WTC11 (cell line): Measurements from ENCODE around the gene GLT1D1. TPM values are rescaled to one million over a fixed set of nuclear protein-coding genes. Genes with fewer than 3 reads are reported as not detected.

Experiments used
- ATAC-seq: fragments of 200-7000 bp; cut with Tn5 transposase; 2 replicates; pipeline ENCODE4 v1.10.0; 2021; ENCODE audit warnings: mild to moderate bottlenecking, moderate library complexity
- CTCF ChIA-PET: fragments of 300-600 bp; sonication (Branson Sonifier 250); formaldehyde crosslinking; loops from one replicate; lab custom pipeline; 2021; ENCODE audit warnings: antibody characterized with exemption; lab: Charles Lee
- POLR2A ChIA-PET: fragments of 350-600 bp; sonication (Branson Sonifier 250); formaldehyde crosslinking; loops from one replicate; lab custom pipeline; 2021; ENCODE audit warnings: antibody characterized with exemption; lab: Charles Lee
- DNase-seq: peaks from one replicate; pipeline ENCODE4 v3.0.0; 2021; ENCODE audit warnings: low spot score
- H3K27ac Mint-ChIP-seq: 2 replicates; pipeline ENCODE4 v1.8.0; 2021; ENCODE audit warnings: mixed read lengths
- H3K27me3 Mint-ChIP-seq: 2 replicates; pipeline ENCODE4 v1.8.0; 2021; ENCODE audit warnings: low read depth, mild to moderate bottlenecking, moderate library complexity, mixed read lengths
- H3K36me3 Mint-ChIP-seq: 2 replicates; pipeline ENCODE4 v1.8.0; 2021; ENCODE audit warnings: mixed read lengths
- H3K4me1 Mint-ChIP-seq: 2 replicates; pipeline ENCODE4 v1.8.0; 2022; ENCODE audit warnings: mixed read lengths
- H3K4me3 Mint-ChIP-seq: 2 replicates; pipeline ENCODE4 v1.8.0; 2021; ENCODE audit warnings: mild to moderate bottlenecking, moderate library complexity, mixed read lengths
- H3K9me3 Mint-ChIP-seq: 2 replicates; pipeline ENCODE4 v1.8.0; 2021; ENCODE audit warnings: mixed read lengths
- ARID4B ChIP-seq: sonication (generic); formaldehyde crosslinking; IDR thresholded peaks from 2 replicates; pipeline ENCODE4 v1.8.0; 2023; ENCODE audit warnings: missing genetic modification reagents, mild to moderate bottlenecking, borderline replicate concordance
- ATF1 ChIP-seq: sonication (generic); formaldehyde crosslinking; IDR thresholded peaks from 2 replicates; pipeline ENCODE4 v1.8.1; 2023; ENCODE audit warnings: mild to moderate bottlenecking, moderate library complexity, missing genetic modification reagents
- ATF6 ChIP-seq: sonication (generic); formaldehyde crosslinking; IDR thresholded peaks from 2 replicates; pipeline ENCODE4 v1.8.1; 2023; ENCODE audit warnings: mild to moderate bottlenecking, missing genetic modification reagents
- CREM ChIP-seq: sonication (generic); formaldehyde crosslinking; IDR thresholded peaks from 2 replicates; pipeline ENCODE4 v1.8.1; 2022; ENCODE audit warnings: mild to moderate bottlenecking, missing genetic modification reagents, moderate library complexity
- FOXP1 ChIP-seq: sonication (generic); formaldehyde crosslinking; IDR thresholded peaks from 2 replicates; pipeline ENCODE4 v1.8.0; 2022; ENCODE audit warnings: missing genetic modification reagents, mild to moderate bottlenecking, moderate library complexity, borderline replicate concordance
- GABPB1 ChIP-seq: sonication (generic); formaldehyde crosslinking; IDR thresholded peaks from 2 replicates; pipeline ENCODE4 v1.8.1; 2023; ENCODE audit warnings: mild to moderate bottlenecking, missing genetic modification reagents
- GRHL2 ChIP-seq: fragments of 250-450 bp; sonication (Bioruptor Pico); IDR thresholded peaks from 2 replicates; pipeline ENCODE4 v1.8.0; 2022; ENCODE audit warnings: mild to moderate bottlenecking, moderate library complexity; ENCODE audit not compliant: insufficient replicate concordance, severe bottlenecking
- NFYB ChIP-seq: sonication (generic); formaldehyde crosslinking; conservative IDR thresholded peaks from 2 replicates; pipeline ENCODE4 v1.8.0; 2022; ENCODE audit warnings: low read depth, missing genetic modification reagents
- NR1H2 ChIP-seq: sonication (generic); formaldehyde crosslinking; IDR thresholded peaks from 2 replicates; pipeline ENCODE4 v1.9.0; 2021; ENCODE audit warnings: mild to moderate bottlenecking, moderate library complexity, missing genetic modification reagents
- NR3C1 ChIP-seq: sonication (generic); formaldehyde crosslinking; conservative IDR thresholded peaks from 2 replicates; pipeline ENCODE4 v1.8.1; 2023; ENCODE audit warnings: low read depth, mild to moderate bottlenecking, missing genetic modification reagents
- SMAD3 ChIP-seq: sonication (generic); formaldehyde crosslinking; IDR thresholded peaks from 2 replicates; pipeline ENCODE4 v1.8.0; 2022; ENCODE audit warnings: missing genetic modification reagents, mild to moderate bottlenecking, borderline replicate concordance
- TEAD1 ChIP-seq: sonication (generic); formaldehyde crosslinking; IDR thresholded peaks from 2 replicates; pipeline ENCODE4 v1.8.0; 2022; ENCODE audit warnings: mild to moderate bottlenecking, missing genetic modification reagents
- USF1 ChIP-seq: sonication (generic); formaldehyde crosslinking; IDR thresholded peaks from 2 replicates; pipeline ENCODE4 v1.8.0; 2022; ENCODE audit warnings: mild to moderate bottlenecking, missing genetic modification reagents
- ZBTB43 ChIP-seq: sonication (generic); formaldehyde crosslinking; IDR thresholded peaks from 2 replicates; pipeline ENCODE4 v1.8.1; 2023; ENCODE audit warnings: mild to moderate bottlenecking, missing genetic modification reagents
- ZMAT4 ChIP-seq: fragments of 250-450 bp; sonication (Bioruptor Pico); IDR thresholded peaks from 2 replicates; pipeline ENCODE4 v1.9.0; 2021; ENCODE audit warnings: mild to moderate bottlenecking
- ZNF138 ChIP-seq: sonication (generic); formaldehyde crosslinking; conservative IDR thresholded peaks from 2 replicates; pipeline ENCODE4 v1.8.1; 2022; ENCODE audit warnings: mild to moderate bottlenecking, moderate library complexity, missing genetic modification reagents
- ZNF396 ChIP-seq: fragments of 250-450 bp; sonication (Bioruptor Pico); IDR thresholded peaks from 2 replicates; pipeline ENCODE4 v1.8.0; 2021; ENCODE audit warnings: mild to moderate bottlenecking, moderate library complexity, borderline replicate concordance
- ZNF416 ChIP-seq: fragments of 250-450 bp; sonication (Bioruptor Pico); IDR thresholded peaks from 2 replicates; pipeline ENCODE4 v1.9.0; 2021; ENCODE audit warnings: mild to moderate bottlenecking, inconsistent platforms
- ZNF532 ChIP-seq: fragments of 250-450 bp; sonication (Bioruptor Pico); IDR thresholded peaks from 2 replicates; pipeline ENCODE4 v1.9.0; 2021; ENCODE audit warnings: mild to moderate bottlenecking, borderline replicate concordance
- total RNA-seq: library from RNA; stranded (reverse); gene quantifications from 3 replicates; pipeline ENCODE4 v1.2.3, GENCODE V29; 2021
- TF ChIP-seq, protein P1 (sequence below): sonication (generic); formaldehyde crosslinking; IDR thresholded peaks from 2 replicates; pipeline ENCODE4 v1.8.1; 2023; ENCODE audit warnings: mild to moderate bottlenecking, missing genetic modification reagents, moderate library complexity

The GLT1D1 gene
- total RNA-seq, 1 experiment from 2014 or later = 1.5 TPM

DNA sequence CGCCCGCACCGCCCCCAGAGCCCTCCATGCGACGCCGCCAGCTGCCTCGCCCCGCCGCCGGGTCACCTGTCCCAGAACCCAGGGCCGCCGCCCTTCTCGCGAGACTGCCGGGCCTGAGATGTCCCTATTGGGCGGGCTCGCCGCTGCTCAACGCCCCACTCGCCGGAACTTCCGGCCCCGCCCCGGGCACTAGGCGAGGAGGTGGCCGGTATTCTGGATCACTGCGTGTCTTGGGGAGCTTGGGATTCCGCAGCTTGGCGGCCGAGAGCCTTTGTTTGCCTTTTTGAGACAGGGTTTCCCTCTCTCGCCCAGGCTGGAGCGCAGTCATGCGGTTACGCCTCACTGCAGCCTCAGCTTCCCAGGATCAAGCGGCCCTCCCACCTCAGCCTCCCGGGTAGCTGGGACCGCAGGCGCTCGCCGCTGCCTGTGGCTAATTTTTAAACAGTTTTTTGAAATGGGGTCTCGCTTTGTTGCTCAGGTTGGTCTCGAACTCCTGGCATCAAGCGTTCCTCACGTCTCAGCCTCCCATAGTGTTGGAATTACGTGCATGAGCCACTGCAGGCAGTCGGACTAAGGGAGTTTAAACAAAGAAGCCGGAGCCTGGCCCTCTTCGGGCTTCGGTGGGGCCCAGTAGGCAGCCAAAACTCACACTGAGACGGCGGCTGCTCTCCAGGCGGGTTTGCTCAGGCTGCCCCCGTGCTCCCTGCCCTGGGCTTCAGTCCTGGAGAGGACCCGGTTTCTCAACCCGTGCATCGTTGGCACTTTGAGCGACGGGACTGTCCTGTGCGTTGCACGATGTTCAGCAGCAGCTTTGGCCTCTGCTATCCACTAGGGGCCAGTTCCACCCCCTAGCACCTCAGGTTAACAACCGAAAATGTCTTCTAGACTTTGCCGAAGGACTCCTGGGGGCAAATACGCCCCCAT lies 29.1 kb upstream of the GLT1D1 start, which contains the start of gene SLC15A4 (continued):
- TF ChIP-seq, protein P1, sequence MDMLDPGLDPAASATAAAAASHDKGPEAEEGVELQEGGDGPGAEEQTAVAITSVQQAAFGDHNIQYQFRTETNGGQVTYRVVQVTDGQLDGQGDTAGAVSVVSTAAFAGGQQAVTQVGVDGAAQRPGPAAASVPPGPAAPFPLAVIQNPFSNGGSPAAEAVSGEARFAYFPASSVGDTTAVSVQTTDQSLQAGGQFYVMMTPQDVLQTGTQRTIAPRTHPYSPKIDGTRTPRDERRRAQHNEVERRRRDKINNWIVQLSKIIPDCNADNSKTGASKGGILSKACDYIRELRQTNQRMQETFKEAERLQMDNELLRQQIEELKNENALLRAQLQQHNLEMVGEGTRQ (CRISPR knock-in tag) = peak; percentile 72
- no peak for TF ChIP-seq FOXP1 (CRISPR knock-in tag)
- TF ChIP-seq USF1 (CRISPR knock-in tag) = peak; percentile 49; the same call in 1 of the 2 replicates
- no peak for TF ChIP-seq ZNF396 (CRISPR knock-in tag)
- peak; percentile 76 for TF ChIP-seq GABPB1 (CRISPR knock-in tag)
- no peak for TF ChIP-seq NR1H2 (CRISPR knock-in tag)
- peak; percentile 66 for TF ChIP-seq NFYB (CRISPR knock-in tag)
- 0 out of 2 replicates have a peak, but pooled peaks have one; percentile 28 for TF ChIP-seq ZNF416 (CRISPR knock-in tag)

- Mint-ChIP-seq H3K36me3 (peaks cover 55% of the 10 kb centered on the region), H3K27ac (no peak overlapping the region), H3K9me3 (peaks cover 44% of the 10 kb centered on the region), H3K4me3 (no peak overlapping the region), H3K4me1 (peaks cover 8% of the 10 kb centered on the region), H3K27me3 (peaks cover 6% of the 10 kb centered on the region)
- ChIA-PET CTCF (no interaction called here), POLR2A (no interaction called here)
- ATAC-seq (no peak), DNase-seq (no peak)
- TF ChIP-seq ZBTB43 (CRISPR knock-in tag) = no peak
- no peak for TF ChIP-seq SMAD3
- TF ChIP-seq ATF6 = no peak
- no peak for TF ChIP-seq GRHL2
- no peak for TF ChIP-seq ZNF416 (CRISPR knock-in tag)
- TF ChIP-seq ZMAT4 = no peak
- no peak for TF ChIP-seq ZNF532 (CRISPR knock-in tag)
- no peak for TF ChIP-seq ARID4B
- no peak for TF ChIP-seq CREM (CRISPR knock-in tag)
- no peak for TF ChIP-seq TEAD1 (CRISPR knock-in tag)
- no peak for TF ChIP-seq ATF1
- no peak for TF ChIP-seq ZNF396 (CRISPR knock-in tag)
- no peak for TF ChIP-seq NR3C1 (CRISPR knock-in tag)
- TF ChIP-seq ZNF138 (CRISPR knock-in tag) = no peak
Observed at GRCh38 chr12:128825835-128826234, 27.4 kb upstream of the GLT1D1 start.
